Measurements from ENCODE around the gene POTEI. TPM values are rescaled to one million over a fixed set of nuclear protein-coding genes. Genes with fewer than 3 reads are reported as not detected.

The POTEI gene
- total RNA-seq, result 0.06 TPM

DNA sequence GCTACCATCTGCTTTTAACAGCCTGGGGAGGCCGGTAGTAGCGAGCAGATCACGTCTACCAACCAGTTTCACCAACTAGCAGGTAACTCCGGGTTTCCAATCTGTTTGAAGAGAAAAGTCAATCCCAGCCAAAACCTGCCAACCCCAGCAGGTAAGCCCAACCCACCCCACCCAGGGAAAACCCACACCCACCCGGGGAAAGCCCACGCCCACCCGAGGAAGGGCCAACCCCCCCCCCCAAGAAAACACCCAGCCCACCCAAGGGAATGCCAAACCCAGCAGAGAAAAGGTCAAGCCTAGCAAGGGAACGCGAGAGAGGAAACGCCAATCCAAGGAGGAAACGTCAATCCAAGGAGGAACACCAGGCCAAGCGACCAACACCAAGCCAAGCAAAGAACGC lies at the start of gene POTEI:
POTEI (minus strand) TSS at position 101 of the 400 bp plus-strand sequence; CDS start at position 8, 93 bp downstream.

DNA sequence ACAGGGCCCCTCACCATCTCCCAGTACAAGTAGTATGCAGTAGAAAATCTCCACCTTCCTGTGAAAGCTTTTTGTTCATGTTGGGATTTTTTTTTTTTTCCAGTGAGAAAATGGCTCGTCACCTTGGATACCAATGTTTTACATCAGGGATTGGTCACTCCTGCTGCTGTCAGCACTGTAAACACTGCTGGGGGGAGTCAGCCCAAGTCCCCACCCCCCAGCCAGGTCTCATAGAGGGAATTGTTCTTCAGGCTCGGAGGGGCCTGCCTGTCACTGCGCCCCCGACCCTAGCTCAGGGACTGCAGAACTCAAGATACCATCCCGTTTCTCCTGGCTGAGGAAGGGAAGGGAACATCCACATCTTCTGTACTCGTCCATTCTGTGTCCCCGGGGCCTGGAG lies 11.9 kb upstream of the POTEI start, which contains the start of gene CFC1B:
CFC1B (plus strand) TSS at position 231 of the 400 bp plus-strand sequence. CDS start 263 bp downstream, outside the sequence.

Small RNA genes lying within 50 kb of the gene (small RNA-seq; reads per million reads assigned to genes)
- gene RF00017 (ENCODE audit: low replicate concordance) (not detected), gene RNU6-473P (ENCODE audit: low replicate concordance) (not detected)

Other genes with a start within 250 kb of the POTEI start
- gene IMP4, start 166.4 kb downstream of the POTEI start, total RNA-seq, result 42.7 TPM
- gene PTPN18, start 153.3 kb downstream of the POTEI start, total RNA-seq, result 23.2 TPM
- gene CFC1B, start 11.9 kb upstream of the POTEI start, total RNA-seq, result not detected
- not detected for gene CFC1, start 90.2 kb upstream of the POTEI start, total RNA-seq
- 0.12 TPM for gene POTEJ, start 102.1 kb upstream of the POTEI start, total RNA-seq
- not detected for gene GPR148, start 219.7 kb upstream of the POTEI start, total RNA-seq
- 0.23 TPM for gene AMER3, start 246.2 kb upstream of the POTEI start, total RNA-seq

All from metanephros (tissue), 2 donors.